K562 (cell line): ENCODE results near the gene MFSD2B. TPM values are rescaled to one million over a fixed set of nuclear protein-coding genes. Genes with fewer than 3 reads are reported as not detected.
A peak's percentile ranks its signal among the peaks of the same experiment; 100 is the strongest.

Experiments used
- DNMT1 ChIP-seq: fragments of 450-650 bp; IDR thresholded peaks from 2 replicates; pipeline ENCODE4 v1.6.1; 2016; ENCODE audit warnings: antibody characterized with exemption, mild to moderate bottlenecking
- KHSRP ChIP-seq: fragments of 450-650 bp; IDR thresholded peaks from 2 replicates; pipeline ENCODE4 v1.6.1; 2017
- NCOA1 ChIP-seq: fragments of 450-650 bp; IDR thresholded peaks from 2 replicates; pipeline ENCODE4 v1.6.1; 2016; ENCODE audit warnings: low read depth
- NCOR1 ChIP-seq: fragments of 450-650 bp; IDR thresholded peaks from 2 replicates; pipeline ENCODE4 v1.6.1; 2016; ENCODE audit warnings: mild to moderate bottlenecking, moderate library complexity
- NR3C1 ChIP-seq: sonication (generic); formaldehyde crosslinking; IDR thresholded peaks from 2 replicates; pipeline ENCODE4 v1.8.1; 2022; ENCODE audit warnings: missing genetic modification reagents
- RB1 ChIP-seq: fragments of 450-650 bp; IDR thresholded peaks from 2 replicates; pipeline ENCODE4 v1.6.1; 2017; ENCODE audit warnings: low read depth, mild to moderate bottlenecking
- TARDBP ChIP-seq: fragments of 450-650 bp; IDR thresholded peaks from 2 replicates; pipeline ENCODE4 v1.6.1; 2016
- ZNF274 ChIP-seq: IDR thresholded peaks from 2 replicates; pipeline ENCODE4 v1.6.1; 2011; ENCODE audit warnings: low read depth, mild to moderate bottlenecking, low read length, moderate library complexity, borderline replicate concordance
- ZNF41 ChIP-seq: fragments of 250-450 bp; sonication (Bioruptor Pico); conservative IDR thresholded peaks from 2 replicates; pipeline ENCODE4 v1.4.0; 2020; ENCODE audit warnings: mild to moderate bottlenecking
- polyA plus RNA-seq, 8 experiments: library from polyadenylated mRNA; depleted of rRNA in 4 of 8; stranded (reverse) in 5 of 8; unstranded in 3 of 8; fragments of >200 nt; fragmentation: Nextera tagmentation in 2 of 8; fragmentation: Illumina TruSeq in 1 of 8; extraction: Ambion mirVana in 2 of 8; extraction: Trizol in 1 of 8; gene quantifications; 2 replicates each; pipeline versions ENCODE4 v1.2.1 to v1.2.3, GENCODE V29; 2011 to 2014; ENCODE audit warnings: inconsistent platforms in 1 of 8, missing spikeins in 1 of 8
- total RNA-seq, 7 experiments: library from RNA; depleted of rRNA in 6 of 7; stranded (reverse); fragments of >200 nt in 6 of 7; fragmentation: Illumina TruSeq in 2 of 7; extraction: Trizol in 2 of 7; gene quantifications; 2 replicates each; pipeline versions ENCODE4 v1.2.1 to v1.2.3, GENCODE V29; 2011 to 2021; ENCODE audit warnings: low replicate concordance in 1 of 7
- TF ChIP-seq, protein P1 (sequence below), 3 experiments: fragments of 200-800 bp in 1 of 3; fragments of 250-450 bp in 1 of 3; fragments of 450-650 bp in 1 of 3; sonication (Bioruptor Pico) in 1 of 3; sonication (Bioruptor generic) in 1 of 3; formaldehyde crosslinking in 1 of 3; IDR thresholded peaks; 2 replicates each; pipeline versions ENCODE4 v1.6.1 to v1.8.0; 2016 to 2022; ENCODE audit warnings: mild to moderate bottlenecking in 2 of 3, missing genetic modification characterization in 2 of 3, missing compliant biosample characterization in 1 of 3, moderate library complexity in 1 of 3
- TF ChIP-seq, protein P2 (sequence below): IDR thresholded peaks from 3 replicates; pipeline ENCODE4 v1.6.1; 2011; ENCODE audit warnings: borderline replicate concordance, mild to moderate bottlenecking; ENCODE audit not compliant: insufficient read length, insufficient read depth
- TF ChIP-seq, protein P3 (sequence below), 2 experiments: fragments of 200-800 bp in 1 of 2; sonication (Bioruptor generic) in 1 of 2; sonication (generic) in 1 of 2; formaldehyde crosslinking in 1 of 2; IDR thresholded peaks in 1 of 2; conservative IDR thresholded peaks in 1 of 2; 2 replicates each; pipeline versions ENCODE4 v1.5.0 to v1.6.1; 2016 to 2020; ENCODE audit warnings: missing compliant biosample characterization in 1 of 2, missing genetic modification characterization in 1 of 2, missing genetic modification reagents in 1 of 2
- TF ChIP-seq, protein P4 (sequence below): fragments of 450-650 bp; formaldehyde crosslinking; IDR thresholded peaks from 2 replicates; pipeline ENCODE4 v1.4.0; 2020; ENCODE audit warnings: mild to moderate bottlenecking, moderate library complexity

Gene MFSD2B
- total and polyA plus RNA-seq, 9 of the 15 experiments (the other 6 are each of a cell fraction or from before 2014, with no cell fraction given) = 2.6 to 10.9 (median 6.8) TPM

DNA sequence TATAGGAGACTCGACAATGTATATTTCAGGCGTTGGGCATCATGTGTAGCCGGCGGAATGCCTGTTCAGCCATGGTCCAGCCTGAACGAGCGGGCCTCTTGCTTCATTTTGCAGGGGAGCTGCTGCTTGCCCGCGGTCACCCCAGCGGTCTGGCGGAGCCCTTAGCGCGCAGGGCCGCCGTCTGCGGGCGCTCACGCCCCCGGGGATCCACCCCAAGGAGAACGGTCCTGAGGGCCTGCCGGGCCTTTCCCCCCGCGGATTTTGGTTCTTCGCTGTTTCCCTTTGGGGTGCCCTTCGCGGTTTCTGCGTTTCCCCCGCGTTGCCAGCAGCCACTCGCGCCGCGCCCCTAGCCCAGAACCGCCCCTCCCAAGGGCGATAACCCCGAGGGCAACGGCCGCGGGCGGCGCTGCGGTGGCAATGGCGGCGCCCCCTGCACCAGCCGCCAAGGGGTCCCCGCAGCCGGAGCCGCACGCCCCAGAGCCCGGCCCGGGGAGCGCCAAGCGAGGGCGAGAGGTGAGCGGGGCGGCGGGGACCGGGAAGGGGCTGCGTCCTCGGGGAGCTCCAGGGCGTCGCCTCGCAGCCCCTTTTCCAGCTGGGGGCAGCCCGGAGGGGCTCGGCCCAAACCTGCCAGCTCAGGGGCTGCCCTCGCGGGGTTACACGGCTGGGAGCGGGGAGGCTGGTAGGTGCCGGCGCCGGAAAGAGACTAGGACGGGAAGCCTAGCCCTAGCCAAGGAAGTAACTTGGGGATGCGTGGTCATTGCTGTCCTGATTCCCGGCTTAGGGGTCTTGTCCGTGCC is at the start of gene MFSD2B (continued):
- TF ChIP-seq, protein P1, sequence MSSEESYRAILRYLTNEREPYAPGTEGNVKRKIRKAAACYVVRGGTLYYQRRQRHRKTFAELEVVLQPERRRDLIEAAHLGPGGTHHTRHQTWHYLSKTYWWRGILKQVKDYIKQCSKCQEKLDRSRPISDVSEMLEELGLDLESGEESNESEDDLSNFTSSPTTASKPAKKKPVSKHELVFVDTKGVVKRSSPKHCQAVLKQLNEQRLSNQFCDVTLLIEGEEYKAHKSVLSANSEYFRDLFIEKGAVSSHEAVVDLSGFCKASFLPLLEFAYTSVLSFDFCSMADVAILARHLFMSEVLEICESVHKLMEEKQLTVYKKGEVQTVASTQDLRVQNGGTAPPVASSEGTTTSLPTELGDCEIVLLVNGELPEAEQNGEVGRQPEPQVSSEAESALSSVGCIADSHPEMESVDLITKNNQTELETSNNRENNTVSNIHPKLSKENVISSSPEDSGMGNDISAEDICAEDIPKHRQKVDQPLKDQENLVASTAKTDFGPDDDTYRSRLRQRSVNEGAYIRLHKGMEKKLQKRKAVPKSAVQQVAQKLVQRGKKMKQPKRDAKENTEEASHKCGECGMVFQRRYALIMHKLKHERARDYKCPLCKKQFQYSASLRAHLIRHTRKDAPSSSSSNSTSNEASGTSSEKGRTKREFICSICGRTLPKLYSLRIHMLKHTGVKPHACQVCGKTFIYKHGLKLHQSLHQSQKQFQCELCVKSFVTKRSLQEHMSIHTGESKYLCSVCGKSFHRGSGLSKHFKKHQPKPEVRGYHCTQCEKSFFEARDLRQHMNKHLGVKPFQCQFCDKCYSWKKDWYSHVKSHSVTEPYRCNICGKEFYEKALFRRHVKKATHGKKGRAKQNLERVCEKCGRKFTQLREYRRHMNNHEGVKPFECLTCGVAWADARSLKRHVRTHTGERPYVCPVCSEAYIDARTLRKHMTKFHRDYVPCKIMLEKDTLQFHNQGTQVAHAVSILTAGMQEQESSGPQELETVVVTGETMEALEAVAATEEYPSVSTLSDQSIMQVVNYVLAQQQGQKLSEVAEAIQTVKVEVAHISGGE (CRISPR knock-in tag; IDR thresholded peaks at IDR 0.05) = peak in 1 of 3 experiments; percentile 1; a peak in 1 of 6 replicates
- TF ChIP-seq TARDBP (no peak), NR3C1 (CRISPR knock-in tag) (no peak), ZNF274 (no peak), ZNF41 (no peak), NCOR1 (no peak), KHSRP (no peak), DNMT1 (no peak), RB1 (peak; percentile 44), NCOA1 (no peak)
- TF ChIP-seq, protein P2, sequence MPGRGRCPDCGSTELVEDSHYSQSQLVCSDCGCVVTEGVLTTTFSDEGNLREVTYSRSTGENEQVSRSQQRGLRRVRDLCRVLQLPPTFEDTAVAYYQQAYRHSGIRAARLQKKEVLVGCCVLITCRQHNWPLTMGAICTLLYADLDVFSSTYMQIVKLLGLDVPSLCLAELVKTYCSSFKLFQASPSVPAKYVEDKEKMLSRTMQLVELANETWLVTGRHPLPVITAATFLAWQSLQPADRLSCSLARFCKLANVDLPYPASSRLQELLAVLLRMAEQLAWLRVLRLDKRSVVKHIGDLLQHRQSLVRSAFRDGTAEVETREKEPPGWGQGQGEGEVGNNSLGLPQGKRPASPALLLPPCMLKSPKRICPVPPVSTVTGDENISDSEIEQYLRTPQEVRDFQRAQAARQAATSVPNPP = no peak
- TF ChIP-seq, protein P3, sequence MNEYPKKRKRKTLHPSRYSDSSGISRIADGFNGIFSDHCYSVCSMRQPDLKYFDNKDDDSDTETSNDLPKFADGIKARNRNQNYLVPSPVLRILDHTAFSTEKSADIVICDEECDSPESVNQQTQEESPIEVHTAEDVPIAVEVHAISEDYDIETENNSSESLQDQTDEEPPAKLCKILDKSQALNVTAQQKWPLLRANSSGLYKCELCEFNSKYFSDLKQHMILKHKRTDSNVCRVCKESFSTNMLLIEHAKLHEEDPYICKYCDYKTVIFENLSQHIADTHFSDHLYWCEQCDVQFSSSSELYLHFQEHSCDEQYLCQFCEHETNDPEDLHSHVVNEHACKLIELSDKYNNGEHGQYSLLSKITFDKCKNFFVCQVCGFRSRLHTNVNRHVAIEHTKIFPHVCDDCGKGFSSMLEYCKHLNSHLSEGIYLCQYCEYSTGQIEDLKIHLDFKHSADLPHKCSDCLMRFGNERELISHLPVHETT (CRISPR knock-in tag; conservative IDR thresholded peaks at IDR 0.05 in 1 of 2, IDR thresholded peaks at IDR 0.05 in 1 of 2) = 0 out of 4 replicates have a peak, but pooled peaks of 1 of the 2 experiments have one; percentile 34
- TF ChIP-seq, protein P4, sequence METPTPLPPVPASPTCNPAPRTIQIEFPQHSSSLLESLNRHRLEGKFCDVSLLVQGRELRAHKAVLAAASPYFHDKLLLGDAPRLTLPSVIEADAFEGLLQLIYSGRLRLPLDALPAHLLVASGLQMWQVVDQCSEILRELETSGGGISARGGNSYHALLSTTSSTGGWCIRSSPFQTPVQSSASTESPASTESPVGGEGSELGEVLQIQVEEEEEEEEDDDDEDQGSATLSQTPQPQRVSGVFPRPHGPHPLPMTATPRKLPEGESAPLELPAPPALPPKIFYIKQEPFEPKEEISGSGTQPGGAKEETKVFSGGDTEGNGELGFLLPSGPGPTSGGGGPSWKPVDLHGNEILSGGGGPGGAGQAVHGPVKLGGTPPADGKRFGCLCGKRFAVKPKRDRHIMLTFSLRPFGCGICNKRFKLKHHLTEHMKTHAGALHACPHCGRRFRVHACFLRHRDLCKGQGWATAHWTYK (CRISPR knock-in tag) = 0 out of 2 replicates have a peak, but pooled peaks have one; percentile 80
